OCI-LY7 (cell line): ENCODE results near the gene AKT3. TPM values are rescaled to one million over a fixed set of nuclear protein-coding genes. Genes with fewer than 3 reads are reported as not detected.

ENCODE experiments used
- BruUV-seq: library from RNA; stranded (reverse); fragments of 400-500 nt; replicated peaks from 2 replicates; lab custom pipeline; 2021; lab: Mats Ljungman, UMichigan
- CTCF ChIA-PET: fragments of 300-600 bp; sonication (Branson Sonifier 250); formaldehyde crosslinking; loops from one replicate; lab custom pipeline; 2022; ENCODE audit warnings: antibody characterized with exemption; ENCODE audit not compliant: unreplicated experiment; lab: Charles Lee
- POLR2A ChIA-PET: fragments of 300-600 bp; sonication (Branson Sonifier 250); formaldehyde crosslinking; loops from one replicate; lab custom pipeline; 2022; ENCODE audit warnings: antibody characterized with exemption; lab: Charles Lee
- DNase-seq: peaks from one replicate; pipeline ENCODE4 v3.0.0-alpha.2; 2015; ENCODE audit warnings: low spot score
- H2AFZ ChIP-seq: fragments of 200-600 bp; sonication (generic), shearing (Covaris generic); 2 replicates; pipeline ENCODE4 v1.6.1; 2014; ENCODE audit warnings: mild to moderate bottlenecking, antibody characterized with exemption, low read length, moderate library complexity
- H3K27ac ChIP-seq: fragments of 200-600 bp; sonication (generic); 2 replicates; pipeline ENCODE4 v1.5.1; 2014; ENCODE audit warnings: mixed run types, low read depth, mild to moderate bottlenecking, moderate library complexity, low read length, inconsistent platforms; ENCODE audit not compliant: poor library complexity, severe bottlenecking
- H3K36me3 ChIP-seq: fragments of 200-600 bp; sonication (generic); 2 replicates; pipeline ENCODE4 v1.6.1; 2014; ENCODE audit warnings: mild to moderate bottlenecking, antibody characterized with exemption, low read length, moderate library complexity, mixed read lengths; ENCODE audit not compliant: insufficient read depth
- H3K4me1 ChIP-seq: fragments of 200-600 bp; sonication (generic); 2 replicates; pipeline ENCODE4 v1.5.1; 2014; ENCODE audit warnings: mild to moderate bottlenecking, low read length; ENCODE audit not compliant: insufficient read depth, poor library complexity, severe bottlenecking
- H3K4me2 ChIP-seq: fragments of 200-600 bp; sonication (generic); 2 replicates; pipeline ENCODE4 v1.6.1; 2014; ENCODE audit warnings: mild to moderate bottlenecking, low read length
- H3K4me3 ChIP-seq: fragments of 200-600 bp; sonication (generic); 2 replicates; pipeline ENCODE4 v1.5.1; 2014; ENCODE audit warnings: mild to moderate bottlenecking, low read depth, low read length; ENCODE audit not compliant: poor library complexity, severe bottlenecking
- H3K79me2 ChIP-seq: fragments of 200-600 bp; sonication (generic); 2 replicates; pipeline ENCODE4 v1.6.1; 2016; ENCODE audit warnings: low read depth, mild to moderate bottlenecking, low read length, moderate library complexity, mixed read lengths; ENCODE audit not compliant: insufficient read depth
- H3K9me2 ChIP-seq: fragments of 200-600 bp; sonication (generic); 2 replicates; pipeline ENCODE4 v1.6.1; 2016; ENCODE audit warnings: mild to moderate bottlenecking, low read length, mixed read lengths; ENCODE audit not compliant: insufficient read depth
- H3K9me3 ChIP-seq: fragments of 200-600 bp; sonication (generic); 2 replicates; pipeline ENCODE4 v1.6.1; 2014; ENCODE audit warnings: mild to moderate bottlenecking, mixed run types, low read length, mixed read lengths
- H4K20me1 ChIP-seq: fragments of 200-600 bp; sonication (generic); 2 replicates; pipeline ENCODE4 v1.6.1; 2014; ENCODE audit warnings: mild to moderate bottlenecking, antibody characterized with exemption, low read length, moderate library complexity, mixed read lengths; ENCODE audit not compliant: insufficient read depth
- CTCF ChIP-seq: fragments of 200-600 bp; sonication (generic); conservative IDR thresholded peaks from 2 replicates; pipeline ENCODE4 v1.5.1; 2014; ENCODE audit warnings: mild to moderate bottlenecking, antibody characterized with exemption, low read length, moderate library complexity, mixed read lengths
- EZH2phosphoT487 ChIP-seq: fragments of 200-600 bp; sonication (generic); IDR thresholded peaks from 2 replicates; pipeline ENCODE4 v1.6.1; 2018; ENCODE audit warnings: low read depth, borderline replicate concordance, mild to moderate bottlenecking, mixed run types, antibody characterized with exemption, low read length, moderate library complexity, mixed read lengths
- intact Hi-C: fragments of 100-400 bp; cut with micrococcal nuclease; formaldehyde crosslinking; loops from one replicate; pipeline ENCODE4 v1.10.0; 2022; ENCODE audit not compliant: unreplicated experiment
- total RNA-seq, 2 experiments: library from RNA; depleted of rRNA in 1 of 2; stranded (reverse); fragments of >200 nt in 1 of 2; shearing (Covaris generic) in 1 of 2; gene quantifications; 2 replicates each; pipeline ENCODE4 v1.2.3, GENCODE V29; 2014 to 2022

Gene AKT3
- total RNA-seq, 2 experiments from 2014 or later, result 0.29 TPM; not detected in 1

GRCh38 chr1:243746751-243747150 is 103.3 kb downstream of the AKT3 start:
- Histone ChIP-seq H2AFZ (no peak overlapping the region), H3K79me2 (no peaks in the 10 kb centered on the region), H3K4me3 (no peak overlapping the region), H3K4me2 (no peak overlapping the region), H3K27ac (no peak overlapping the region), H4K20me1 (no peaks in the 10 kb centered on the region), H3K9me2 (no peaks in the 10 kb centered on the region), H3K9me3 (no peaks in the 10 kb centered on the region), H3K4me1 (no peaks in the 10 kb centered on the region), H3K36me3 (no peaks in the 10 kb centered on the region)
- POLR2A ChIA-PET, result interaction anchor here (0.5 to 1.0 kb wide), 2 partner anchors 47 to 1541 kb away, joined by 3 to 4 read pairs; no protein-coding TSS in a partner anchor
- no peak for DNase-seq
- CTCF ChIA-PET, result no interaction called here
- intact Hi-C loops, result no loop called here
- TF ChIP-seq CTCF (no peak), EZH2phosphoT487 (no peak)
- BruUV-seq, result no TSS peak

GRCh38 chr1:243745356-243745755 is 104.7 kb downstream of the AKT3 start:
- Histone ChIP-seq H3K27ac (no peak overlapping the region), H3K9me2 (no peaks in the 10 kb centered on the region), H3K4me3 (no peak overlapping the region), H3K4me1 (no peaks in the 10 kb centered on the region), H4K20me1 (no peaks in the 10 kb centered on the region), H3K36me3 (no peaks in the 10 kb centered on the region), H3K9me3 (no peaks in the 10 kb centered on the region), H2AFZ (no peak overlapping the region), H3K4me2 (no peak overlapping the region), H3K79me2 (no peaks in the 10 kb centered on the region)
- DNase-seq, result no peak
- intact Hi-C loops, result no loop called here
- ChIA-PET CTCF (no interaction called here), POLR2A (interaction anchor here (0.9 to 1.2 kb wide), 2 partner anchors 36 to 101 kb away, joined by 3 read pairs; no protein-coding TSS in a partner anchor)
- no TSS peak for BruUV-seq
- TF ChIP-seq CTCF (no peak), EZH2phosphoT487 (no peak)

GRCh38 chr1:243742819-243743218 is 107.2 kb downstream of the AKT3 start:
- CTCF ChIA-PET, result interaction anchor here (0.5 kb wide), 1 partner anchor 416 kb away, joined by 3 read pairs; no protein-coding TSS in a partner anchor
- no peaks in the 10 kb centered on the region for H4K20me1 ChIP-seq
- intact Hi-C loops, result no loop called here
- no peak overlapping the region for H3K4me2 ChIP-seq
- POLR2A ChIA-PET, result interaction anchor here (0.8 kb wide), 1 partner anchor 45 kb away, joined by 3 read pairs; no protein-coding TSS in a partner anchor
- H3K4me1 ChIP-seq, result no peaks in the 10 kb centered on the region
- no peak overlapping the region for H3K4me3 ChIP-seq
- no peak overlapping the region for H2AFZ ChIP-seq
- BruUV-seq, result no TSS peak
- no peak overlapping the region for H3K27ac ChIP-seq
- no peak for DNase-seq
- no peaks in the 10 kb centered on the region for H3K9me3 ChIP-seq
- no peaks in the 10 kb centered on the region for H3K9me2 ChIP-seq
- TF ChIP-seq CTCF (no peak), EZH2phosphoT487 (no peak)
- no peaks in the 10 kb centered on the region for H3K79me2 ChIP-seq
- H3K36me3 ChIP-seq, result no peaks in the 10 kb centered on the region
